GM19455 (cell line): ENCODE measurements around the gene MRPL33.
A peak's percentile ranks its signal among the peaks of the same experiment; 100 is the strongest.

ENCODE experiments used
- ATAC-seq: cut with Tn5 transposase; IDR thresholded peaks from one replicate; pipeline ENCODE4 v1.9.1; 2021; ENCODE audit not compliant: unreplicated experiment

Gene MRPL33

GRCh38 chr2:27771548-27772335 lies at the start of gene MRPL33:
TSS of gene MRPL33 (plus strand) at chr2:27771719. CDS start at chr2:27771778, 59 bp downstream.
- ATAC-seq: peak; percentile 98

- ATAC-seq: no peak
Measured at GRCh38 chr2:27721884-27722485, 49.5 kb upstream of the MRPL33 start.

GRCh38 chr2:27723372-27724144 lies 48.0 kb upstream of the MRPL33 start:
- ATAC-seq: no peak

DNA sequence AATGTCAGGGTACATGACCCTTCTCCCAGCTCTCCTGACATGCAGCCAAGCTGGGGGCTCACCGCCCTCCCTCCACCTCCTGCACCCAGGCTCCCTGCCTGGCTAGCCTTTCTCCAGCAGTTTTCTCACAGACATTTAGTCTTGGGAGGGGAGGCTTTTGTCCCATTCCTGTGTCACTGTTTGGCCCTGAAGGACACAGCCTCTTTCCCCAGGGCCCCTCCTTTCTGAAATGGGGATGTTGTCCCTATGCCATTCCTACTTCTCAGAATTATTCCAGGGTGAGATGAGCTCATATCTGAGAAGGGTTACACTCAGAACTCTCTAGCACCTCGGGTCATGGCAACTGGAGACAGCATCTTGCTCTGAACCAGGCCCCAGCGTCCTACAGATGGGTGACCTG lies 47.3 kb upstream of the MRPL33 start:
- no peak for ATAC-seq

DNA sequence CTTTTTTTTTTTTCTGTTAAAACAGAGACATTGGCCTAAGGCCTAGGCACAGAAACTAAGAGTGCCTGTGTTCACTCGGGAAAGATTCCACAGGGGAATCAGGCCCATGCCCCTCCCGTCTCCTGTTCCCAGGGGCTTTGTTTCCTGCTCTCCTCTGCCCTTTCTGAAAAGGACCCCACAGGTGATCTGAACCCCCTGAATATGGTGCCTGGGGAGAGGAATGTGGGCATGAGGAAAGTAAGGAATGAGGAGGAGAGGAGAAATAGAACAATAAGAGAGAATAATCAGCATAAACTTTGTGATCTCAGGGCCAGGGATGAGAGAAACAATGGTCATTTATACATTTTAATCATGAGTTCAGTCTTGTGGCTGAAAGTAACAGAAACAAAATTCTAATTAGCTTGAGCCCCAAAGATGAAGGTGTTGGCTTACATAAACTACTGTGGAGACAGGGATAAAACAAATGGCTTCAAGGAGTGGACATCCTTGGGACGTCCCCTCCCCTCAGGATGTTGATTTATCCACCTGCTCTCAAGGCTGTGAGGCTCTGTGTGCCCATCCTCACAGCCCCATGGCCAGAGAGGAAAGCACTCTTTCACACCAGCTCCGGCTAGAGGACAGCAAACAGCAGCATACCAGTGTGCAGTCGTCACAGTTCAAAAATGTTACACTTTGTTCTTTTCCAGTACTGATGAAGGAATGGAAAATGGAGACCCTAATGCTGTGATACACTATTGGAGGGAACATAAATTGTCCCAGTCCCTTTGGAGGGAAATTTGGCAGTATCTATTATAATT lies 46.4 kb upstream of the MRPL33 start:
- no peak for ATAC-seq

DNA sequence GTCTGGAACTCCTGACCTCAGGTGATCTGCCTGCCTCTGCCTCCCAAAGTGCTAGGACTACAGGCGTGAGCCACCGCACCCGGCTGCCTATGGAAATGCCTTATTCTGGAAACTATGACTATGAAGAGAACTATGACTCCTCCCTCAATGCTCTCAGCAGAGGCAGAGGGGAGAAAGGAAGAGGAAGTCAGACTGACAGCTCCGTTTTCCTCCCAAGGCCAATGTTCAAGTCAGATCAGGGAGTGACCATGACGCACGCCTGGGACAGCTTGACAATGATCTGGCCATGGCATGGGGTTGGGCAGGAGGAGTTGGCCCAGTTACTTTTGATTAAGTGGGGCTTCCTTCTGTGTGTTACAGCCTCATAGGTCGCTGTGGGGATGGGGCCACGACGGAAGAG lies 44.3 kb upstream of the MRPL33 start:
- no peak for ATAC-seq

DNA sequence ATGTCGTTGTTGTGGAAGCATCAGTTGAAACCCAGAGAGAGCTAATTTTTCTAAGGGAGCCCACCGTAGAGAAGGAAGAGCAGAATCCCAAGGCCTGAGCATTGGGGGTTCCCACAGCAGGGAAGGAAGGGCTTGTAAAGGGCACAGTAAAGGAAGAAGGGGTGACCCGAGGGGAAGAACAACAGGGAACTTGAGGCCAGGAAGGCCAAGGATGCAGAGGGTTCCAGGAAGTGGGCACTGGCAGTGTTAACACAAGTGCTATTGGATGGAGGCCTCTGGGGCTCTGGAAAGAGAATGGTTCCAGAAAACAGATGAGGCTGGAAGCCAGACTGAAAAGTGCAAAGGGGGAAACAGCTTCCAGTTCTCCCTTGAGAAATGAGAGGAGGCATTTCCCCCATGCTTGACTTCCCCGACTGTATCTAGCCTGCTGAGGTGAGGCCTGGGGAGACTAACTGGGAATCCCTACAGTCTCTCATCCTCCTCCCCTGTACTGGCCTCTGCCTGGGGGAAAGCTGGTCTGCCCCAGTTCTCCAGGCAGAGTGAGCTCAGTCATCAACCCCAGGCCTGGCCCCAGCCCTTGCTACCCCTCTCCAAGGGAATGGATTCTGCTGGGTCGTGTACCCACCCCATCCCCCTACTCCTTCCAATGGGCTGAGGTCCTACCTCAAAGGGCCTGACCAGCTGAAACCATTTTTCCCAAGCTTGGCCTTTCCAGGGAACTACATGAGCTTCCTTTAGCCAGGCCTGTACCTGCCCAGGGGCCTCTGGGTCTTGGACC lies 43.2 kb upstream of the MRPL33 start:
- no peak for ATAC-seq

GRCh38 chr2:27729198-27729597 lies 42.3 kb upstream of the MRPL33 start:
- no peak for ATAC-seq

DNA sequence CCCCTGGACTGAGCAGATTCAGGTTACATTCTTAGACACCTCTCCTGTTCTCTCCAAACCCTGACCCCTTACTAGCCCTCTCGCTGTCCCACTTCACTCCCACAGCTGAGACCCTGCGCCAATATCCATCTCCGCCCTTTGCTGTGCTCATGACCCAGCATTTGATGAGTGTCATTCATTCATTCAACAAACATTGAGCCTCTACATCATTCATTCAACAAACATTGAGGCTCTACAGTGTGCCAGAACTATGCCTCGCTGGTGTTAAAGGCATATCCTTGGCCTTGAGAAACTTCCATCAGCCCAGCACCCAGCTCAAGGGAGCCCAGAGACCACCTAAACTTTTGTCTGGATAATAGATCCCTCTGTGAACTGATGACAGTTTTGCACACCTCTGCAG lies 41.9 kb upstream of the MRPL33 start:
- no peak for ATAC-seq

DNA sequence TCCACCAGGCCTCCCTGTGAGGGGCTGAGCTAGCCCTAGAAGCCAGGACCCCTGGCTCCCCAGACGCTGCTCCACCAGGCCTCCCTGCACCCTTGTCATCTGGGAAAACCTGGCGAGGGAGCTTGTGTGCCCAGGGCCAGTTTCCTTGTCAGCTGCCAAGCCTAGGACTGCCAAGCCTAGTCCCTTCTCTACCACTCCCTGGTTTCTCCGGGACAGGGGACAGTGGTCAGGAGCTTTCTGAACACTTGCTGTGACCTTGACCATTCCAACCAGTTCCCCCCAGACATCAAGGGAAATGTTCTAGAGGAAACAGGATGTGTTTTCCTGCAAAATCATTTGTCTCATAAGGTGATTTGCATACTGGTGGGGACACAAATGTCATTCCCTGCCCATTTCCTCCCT lies 41.3 kb upstream of the MRPL33 start:
- no peak for ATAC-seq

- ATAC-seq: no peak
Measured at GRCh38 chr2:27730980-27731691, 40.4 kb upstream of the MRPL33 start.

DNA sequence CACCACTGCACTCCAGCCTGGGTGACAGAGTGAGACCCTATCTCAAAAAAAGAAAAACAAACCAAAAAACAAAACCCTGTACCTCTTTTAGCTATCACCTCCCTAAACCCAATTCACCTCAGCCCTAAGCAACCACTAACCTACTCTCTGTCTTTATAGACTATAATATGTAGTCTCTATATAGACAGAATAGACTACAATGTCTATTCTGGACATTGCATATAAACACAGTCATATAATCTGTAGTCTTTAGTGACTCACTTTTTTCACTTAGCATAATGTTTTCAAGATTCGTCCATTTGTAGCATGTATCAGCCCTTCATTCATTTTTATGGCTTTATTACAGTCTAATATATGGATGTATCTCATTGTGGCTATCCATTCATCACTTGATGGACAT lies 37.2 kb upstream of the MRPL33 start:
- no peak for ATAC-seq

DNA sequence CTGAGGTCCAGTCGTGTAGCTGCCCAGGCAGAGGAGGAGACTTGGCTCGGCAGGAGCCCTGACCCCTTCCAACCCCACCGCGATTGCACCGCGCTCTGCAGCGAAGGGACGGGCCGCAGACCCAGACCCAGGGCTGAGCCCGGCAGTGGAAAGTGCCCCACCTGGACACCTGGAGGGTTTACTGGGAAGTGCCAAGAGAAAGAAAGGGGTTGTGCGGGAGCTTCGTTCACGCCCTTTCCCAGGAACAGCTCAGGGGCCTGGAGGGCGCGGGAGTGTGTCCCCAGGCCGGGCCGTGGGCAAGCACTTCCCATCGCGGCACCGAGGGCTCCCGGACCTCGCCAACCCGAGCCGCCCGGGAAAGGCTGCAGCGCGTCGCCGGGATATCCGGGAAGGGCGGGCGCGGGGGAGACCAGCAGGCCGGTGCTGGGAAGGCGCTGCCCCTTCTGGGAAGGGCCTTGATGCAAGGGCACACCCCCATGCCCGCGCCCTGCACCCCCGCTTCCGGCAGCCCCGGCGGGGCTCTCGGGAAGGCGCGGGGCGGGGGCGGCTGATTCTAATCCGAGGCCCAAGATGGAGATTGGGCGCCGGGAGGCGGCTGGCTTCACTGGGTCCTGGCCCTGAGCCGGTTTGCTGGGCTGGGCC lies 36.1 kb upstream of the MRPL33 start:
- no peak for ATAC-seq

- ATAC-seq: no peak
Measured at GRCh38 chr2:27736031-27736889, 35.3 kb upstream of the MRPL33 start.

DNA sequence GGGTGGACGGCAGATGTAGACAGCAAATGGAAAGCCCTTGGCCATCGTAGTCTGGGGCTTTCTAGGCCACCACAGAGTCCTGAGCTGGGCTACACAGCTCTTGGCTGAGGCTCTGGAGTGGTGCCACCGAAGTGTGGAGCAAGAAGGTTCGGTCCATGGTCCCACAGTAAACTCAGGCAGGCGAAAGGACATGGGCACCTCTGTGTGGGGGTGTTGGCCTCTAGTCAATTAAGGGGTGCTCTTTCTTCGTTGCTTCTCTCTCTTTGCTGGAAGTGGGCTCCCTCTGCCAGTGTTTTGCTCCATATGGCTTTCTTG lies 34.7 kb upstream of the MRPL33 start:
- ATAC-seq: no peak

GRCh38 chr2:27737676-27738348 lies 33.7 kb upstream of the MRPL33 start:
- ATAC-seq: no peak

- no peak for ATAC-seq
Measured at GRCh38 chr2:27738349-27739057, 33.0 kb upstream of the MRPL33 start.

DNA sequence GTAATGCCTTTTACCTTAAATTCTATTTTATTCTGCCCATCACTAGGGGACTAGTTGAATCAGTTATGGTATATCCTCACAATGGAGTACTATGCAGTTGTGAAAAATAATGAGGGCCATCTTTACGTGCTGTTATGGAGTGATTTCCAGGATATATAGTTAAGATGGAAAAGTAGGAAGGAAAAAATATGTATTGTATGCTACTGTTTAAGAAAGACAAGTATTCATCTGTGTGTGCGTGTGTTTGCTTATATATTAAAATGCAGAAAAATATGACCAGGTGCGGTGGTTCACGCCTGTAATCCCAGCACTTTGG lies 32.5 kb upstream of the MRPL33 start:
- no peak for ATAC-seq
